HepG2 (cell line): ENCODE data around the gene CAPZB. TPM values are rescaled to one million over a fixed set of nuclear protein-coding genes. Genes with fewer than 3 reads are reported as not detected.

Source experiments
- ATAC-seq: fragments of 200-7000 bp; cut with Tn5 transposase; 3 replicates; pipeline ENCODE4 v1.9.1; 2020; ENCODE audit warnings: mild to moderate bottlenecking, moderate library complexity
- BruUV-seq: library from RNA; stranded (reverse); fragments of 400-500 nt; replicated peaks from 2 replicates; lab custom pipeline; 2021; lab: Mats Ljungman, UMichigan
- CTCF ChIA-PET: fragments of 300-600 bp; formaldehyde crosslinking; extraction: SDS; loops from one replicate; lab custom pipeline; 2021; ENCODE audit warnings: low total read pairs, inconsistent platforms, low intra/inter-chr PET ratio; lab: Yijun Ruan, JAX
- POLR2A ChIA-PET: fragments of 350-600 bp; sonication (Branson Sonifier 250); formaldehyde crosslinking; loops from one replicate; lab custom pipeline; 2020; ENCODE audit warnings: antibody characterized with exemption, inconsistent platforms; lab: Yijun Ruan, JAX
- DNase-seq: peaks from one replicate; pipeline ENCODE4 v3.0.0-alpha.2; 2015; ENCODE audit warnings: low spot score
- FAIRE-seq: peaks from 3 replicates; lab custom pipeline; 2011; peaks lifted over from hg19 to GRCh38; lab: Jason Lieb, UNC
- H2AFZ ChIP-seq: one replicate; pipeline ENCODE4 v1.6.1; 2011; ENCODE audit warnings: low read length, inconsistent platforms
- H3K27ac ChIP-seq: fragments of 300-600 bp; 3 replicates; pipeline ENCODE4 v1.8.0; 2011; ENCODE audit warnings: mixed run types, mild to moderate bottlenecking, mixed read lengths, low read length, inconsistent platforms; ENCODE audit not compliant: insufficient read depth; ENCODE audit errors: extremely low read length
- H3K27me3 ChIP-seq, 2 experiments: fragments of 200-600 bp in 1 of 2; 2 replicates in 1 of 2; 3 replicates in 1 of 2; pipeline versions ENCODE4 v1.6.0 to v1.8.0; 2011; ENCODE audit warnings: low read length in 2 of 2, mild to moderate bottlenecking in 2 of 2, moderate library complexity in 2 of 2, inconsistent platforms in 1 of 2; ENCODE audit not compliant: insufficient read depth in 2 of 2, control insufficient read depth in 1 of 2
- H3K36me3 ChIP-seq, 2 experiments: fragments of 200-600 bp in 1 of 2; replicated peaks in 1 of 2; 2 replicates in 1 of 2; 3 replicates in 1 of 2; pipeline versions ENCODE4 v1.5.1 to v1.8.0; 2011; ENCODE audit warnings: low read length in 2 of 2, inconsistent platforms in 1 of 2; ENCODE audit not compliant: insufficient read depth in 2 of 2, control insufficient read depth in 1 of 2
- H3K4me1 ChIP-seq: 2 replicates; pipeline ENCODE4 v1.5.1; 2012; ENCODE audit warnings: low read length, inconsistent platforms; ENCODE audit not compliant: insufficient read depth
- H3K4me2 ChIP-seq: 2 replicates; pipeline ENCODE4 v1.6.0; 2011; ENCODE audit warnings: low read depth, low read length, inconsistent platforms
- H3K4me3 ChIP-seq, 3 experiments: fragments of 200-600 bp in 1 of 3; sonication (generic), shearing (Covaris generic) in 1 of 3; replicated peaks in 1 of 3; 2 replicates each; pipeline ENCODE4 v1.5.1; 2011 to 2016; ENCODE audit warnings: low read length in 3 of 3, inconsistent platforms in 2 of 3, low read depth in 2 of 3, mild to moderate bottlenecking in 2 of 3, control low read depth in 1 of 3, mixed read lengths in 1 of 3; ENCODE audit not compliant: insufficient read depth in 1 of 3
- H3K79me2 ChIP-seq: one replicate; pipeline ENCODE4 v1.6.1; 2011; ENCODE audit warnings: low read length, inconsistent platforms; ENCODE audit not compliant: insufficient read depth
- H3K9ac ChIP-seq: 2 replicates; pipeline ENCODE4 v1.6.0; 2011; ENCODE audit warnings: mild to moderate bottlenecking, low read depth, low read length, inconsistent platforms; ENCODE audit not compliant: insufficient read depth
- H3K9me3 ChIP-seq: 2 replicates; pipeline ENCODE4 v1.5.1; 2012; ENCODE audit warnings: mild to moderate bottlenecking, low read length
- H4K20me1 ChIP-seq: 2 replicates; pipeline ENCODE4 v1.6.0; 2011; ENCODE audit warnings: inconsistent platforms, mild to moderate bottlenecking, low read length, moderate library complexity; ENCODE audit not compliant: insufficient read depth
- EEA1 ChIP-seq: sonication (generic); formaldehyde crosslinking; IDR thresholded peaks from 2 replicates; pipeline ENCODE4 v1.5.1; 2020; ENCODE audit warnings: mild to moderate bottlenecking, missing genetic modification reagents, borderline replicate concordance
- FOSL2 ChIP-seq: sonication (generic); formaldehyde crosslinking; IDR thresholded peaks from 2 replicates; pipeline ENCODE4 v1.4.0; 2020; ENCODE audit warnings: missing genetic modification reagents
- FOXJ3 ChIP-seq: sonication (generic); formaldehyde crosslinking; IDR thresholded peaks from 2 replicates; pipeline ENCODE4 v1.4.0; 2020; ENCODE audit warnings: missing genetic modification reagents, mild to moderate bottlenecking, borderline replicate concordance
- GABPB1 ChIP-seq: IDR thresholded peaks from 2 replicates; pipeline ENCODE4 v1.6.1; 2016; ENCODE audit warnings: mild to moderate bottlenecking, missing genetic modification reagents, moderate library complexity, missing compliant biosample characterization
- HBP1 ChIP-seq: IDR thresholded peaks from 2 replicates; pipeline ENCODE4 v1.6.1; 2016; ENCODE audit warnings: low read depth, control low read depth
- KDM3A ChIP-seq: IDR thresholded peaks from 2 replicates; pipeline ENCODE4 v1.6.1; 2018; ENCODE audit warnings: low read depth, missing compliant biosample characterization
- MAFG ChIP-seq: sonication (generic); formaldehyde crosslinking; IDR thresholded peaks from 2 replicates; pipeline ENCODE4 v1.5.1; 2020; ENCODE audit warnings: mild to moderate bottlenecking, missing genetic modification reagents
- MXD4 ChIP-seq: IDR thresholded peaks from 2 replicates; pipeline ENCODE4 v1.6.1; 2016; ENCODE audit warnings: mild to moderate bottlenecking, missing biosample characterization, missing genetic modification reagents
- PREB ChIP-seq: sonication (generic); formaldehyde crosslinking; IDR thresholded peaks from 2 replicates; pipeline ENCODE4 v1.4.0; 2020; ENCODE audit warnings: missing genetic modification reagents
- RAD21 ChIP-seq: fragments of 450-650 bp; formaldehyde crosslinking; IDR thresholded peaks from 2 replicates; pipeline ENCODE4 v1.5.0; 2020; ENCODE audit warnings: mild to moderate bottlenecking
- SKI ChIP-seq: fragments of 450-650 bp; IDR thresholded peaks from one replicate; pipeline ENCODE4 v1.6.1; 2018; ENCODE audit warnings: mild to moderate bottlenecking; ENCODE audit not compliant: partially characterized antibody
- SMAD1 ChIP-seq: sonication (generic); formaldehyde crosslinking; IDR thresholded peaks from 2 replicates; pipeline ENCODE4 v1.4.0; 2020; ENCODE audit warnings: missing genetic modification reagents, low read depth, mild to moderate bottlenecking, borderline replicate concordance
- SMARCC2 ChIP-seq: fragments of 450-650 bp; IDR thresholded peaks from 2 replicates; pipeline ENCODE4 v1.6.1; 2017; ENCODE audit warnings: antibody characterized with exemption, mild to moderate bottlenecking
- ZNF160 ChIP-seq: sonication (generic); formaldehyde crosslinking; IDR thresholded peaks from 2 replicates; pipeline ENCODE4 v1.8.0; 2022; ENCODE audit warnings: mild to moderate bottlenecking, inconsistent platforms, missing genetic modification reagents
- ZNF280D ChIP-seq: sonication (generic); formaldehyde crosslinking; IDR thresholded peaks from 2 replicates; pipeline ENCODE4 v1.5.1; 2020; ENCODE audit warnings: mild to moderate bottlenecking, missing genetic modification reagents
- ZNF724P ChIP-seq: sonication (generic); formaldehyde crosslinking; IDR thresholded peaks from 2 replicates; pipeline ENCODE4 v1.8.0; 2022; ENCODE audit warnings: missing genetic modification reagents, borderline replicate concordance
- WGBS: methylation state at CpG from one replicate; pipeline ENCODE4 v1.1.6; 2017; ENCODE audit warnings: low lambda C conversion rate; 5-methylcytosine and 5-hydroxymethylcytosine counted together
- in situ Hi-C: cut with HindIII; loops from 2 replicates; pipeline ENCODE4 v1.10.0; 2017; ENCODE audit warnings: low pct_unique_long_range_greater_than_20kb; ENCODE audit not compliant: extremely low pct_ligation_motif_present
- intact Hi-C: fragments of 100-400 bp; cut with micrococcal nuclease; formaldehyde crosslinking; loops from one replicate; pipeline ENCODE4 v1.10.0; 2022; ENCODE audit not compliant: unreplicated experiment
- polyA plus RNA-seq, 8 experiments: library from polyadenylated mRNA; depleted of rRNA in 3 of 8; stranded (reverse) in 7 of 8; unstranded in 1 of 8; fragments of >200 nt; fragmentation: Illumina TruSeq in 4 of 8; extraction: Trizol in 4 of 8; gene quantifications; 2 replicates each; pipeline versions ENCODE4 v1.2.1 to v1.2.3, GENCODE V29; 2011 to 2016; ENCODE audit warnings: low read depth in 4 of 8, missing spikeins in 1 of 8, mixed read lengths in 1 of 8; ENCODE audit not compliant: insufficient read depth in 1 of 8
- total RNA-seq, 5 experiments: library from RNA; depleted of rRNA; stranded (reverse); fragments of >200 nt; fragmentation: Illumina TruSeq; extraction: Trizol; gene quantifications; 2 replicates each; pipeline ENCODE4 v1.2.3, GENCODE V29; 2016; ENCODE audit warnings: low read depth in 1 of 5
- TF ChIP-seq, protein P1 (sequence below): sonication (generic); formaldehyde crosslinking; IDR thresholded peaks from 2 replicates; pipeline ENCODE4 v1.4.0; 2020; ENCODE audit warnings: missing genetic modification reagents

The CAPZB gene
- total and polyA plus RNA-seq, 2 of the 13 experiments (the other 11 are each of a cell fraction or from before 2014, with no cell fraction given): 58.9 to 76.9 TPM

DNA sequence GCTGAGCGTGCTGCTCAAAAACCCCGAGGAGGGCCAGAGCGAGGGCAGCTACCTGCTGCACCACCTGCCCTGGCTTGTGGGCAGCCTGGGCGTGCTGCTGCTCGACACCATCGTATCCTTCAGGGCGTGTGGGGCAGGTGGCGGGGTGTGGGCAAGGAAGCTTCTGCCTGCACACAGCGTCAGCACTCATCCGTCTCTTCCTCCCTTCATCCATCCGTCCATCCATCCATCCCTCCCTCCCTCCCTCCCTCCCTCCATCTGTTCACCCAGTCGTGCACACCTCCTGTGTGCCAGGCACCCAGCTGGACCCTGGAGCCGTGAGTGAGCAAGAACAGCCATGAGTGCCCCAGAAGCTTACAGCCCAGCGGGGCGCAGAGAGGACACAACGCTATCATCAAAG lies 158.0 kb downstream of the CAPZB start:
- no peaks in the 10 kb centered on the region for H3K79me2 ChIP-seq
- FAIRE-seq: no peak
- in situ Hi-C loops: no loop called here
- TF ChIP-seq PREB (CRISPR knock-in tag) (no peak), SMARCC2 (no peak), SKI (no peak), MXD4 (CRISPR knock-in tag) (no peak), HBP1 (CRISPR knock-in tag) (no peak), SMAD1 (CRISPR knock-in tag) (no peak), GABPB1 (CRISPR knock-in tag) (no peak), MAFG (no peak), ZNF724P (CRISPR knock-in tag) (no peak), FOSL2 (CRISPR knock-in tag) (no peak), ZNF160 (CRISPR knock-in tag) (no peak), FOXJ3 (no peak), ZNF280D (no peak), KDM3A (CRISPR knock-in tag) (no peak), RAD21 (no peak), EEA1 (CRISPR knock-in tag) (no peak)
- TF ChIP-seq, protein P1, sequence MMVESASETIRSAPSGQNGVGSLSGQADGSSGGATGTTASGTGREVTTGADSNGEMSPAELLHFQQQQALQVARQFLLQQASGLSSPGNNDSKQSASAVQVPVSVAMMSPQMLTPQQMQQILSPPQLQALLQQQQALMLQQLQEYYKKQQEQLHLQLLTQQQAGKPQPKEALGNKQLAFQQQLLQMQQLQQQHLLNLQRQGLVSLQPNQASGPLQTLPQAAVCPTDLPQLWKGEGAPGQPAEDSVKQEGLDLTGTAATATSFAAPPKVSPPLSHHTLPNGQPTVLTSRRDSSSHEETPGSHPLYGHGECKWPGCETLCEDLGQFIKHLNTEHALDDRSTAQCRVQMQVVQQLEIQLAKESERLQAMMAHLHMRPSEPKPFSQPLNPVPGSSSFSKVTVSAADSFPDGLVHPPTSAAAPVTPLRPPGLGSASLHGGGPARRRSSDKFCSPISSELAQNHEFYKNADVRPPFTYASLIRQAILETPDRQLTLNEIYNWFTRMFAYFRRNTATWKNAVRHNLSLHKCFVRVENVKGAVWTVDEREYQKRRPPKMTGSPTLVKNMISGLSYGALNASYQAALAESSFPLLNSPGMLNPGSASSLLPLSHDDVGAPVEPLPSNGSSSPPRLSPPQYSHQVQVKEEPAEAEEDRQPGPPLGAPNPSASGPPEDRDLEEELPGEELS (CRISPR knock-in tag): no peak
- no peak overlapping the region for H3K9ac ChIP-seq
- intact Hi-C loops: no loop called here
- ChIA-PET CTCF (no interaction called here), POLR2A (no interaction called here)
- no peak overlapping the region for H3K4me2 ChIP-seq
- ATAC-seq: no peak
- no TSS peak for BruUV-seq
- no peak overlapping the region for H3K27ac ChIP-seq
- no peak overlapping the region for H3K4me3 ChIP-seq
- H3K9me3 ChIP-seq: no peaks in the 10 kb centered on the region
- DNase-seq: no peak
- no peaks in the 10 kb centered on the region for H3K4me1 ChIP-seq
- no peak overlapping the region for H2AFZ ChIP-seq
- peaks cover 16 to 44% of the 10 kb centered on the region in 2 experiments for H3K36me3 ChIP-seq
- no peaks in the 10 kb centered on the region for H3K27me3 ChIP-seq
- WGBS: 90% methylated on average over 16 of the region's 16 CpGs
- H4K20me1 ChIP-seq: no peaks in the 10 kb centered on the region
